ENCODE measurements around the gene PTPRM.

GRCh38 chr18:8124232-8125146 is 557.4 kb downstream of the PTPRM start:
- TF ChIP-seq, protein P1, sequence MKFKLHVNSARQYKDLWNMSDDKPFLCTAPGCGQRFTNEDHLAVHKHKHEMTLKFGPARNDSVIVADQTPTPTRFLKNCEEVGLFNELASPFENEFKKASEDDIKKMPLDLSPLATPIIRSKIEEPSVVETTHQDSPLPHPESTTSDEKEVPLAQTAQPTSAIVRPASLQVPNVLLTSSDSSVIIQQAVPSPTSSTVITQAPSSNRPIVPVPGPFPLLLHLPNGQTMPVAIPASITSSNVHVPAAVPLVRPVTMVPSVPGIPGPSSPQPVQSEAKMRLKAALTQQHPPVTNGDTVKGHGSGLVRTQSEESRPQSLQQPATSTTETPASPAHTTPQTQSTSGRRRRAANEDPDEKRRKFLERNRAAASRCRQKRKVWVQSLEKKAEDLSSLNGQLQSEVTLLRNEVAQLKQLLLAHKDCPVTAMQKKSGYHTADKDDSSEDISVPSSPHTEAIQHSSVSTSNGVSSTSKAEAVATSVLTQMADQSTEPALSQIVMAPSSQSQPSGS (IDR thresholded peaks at IDR 0.05; ENCODE audit: low read length): no peak
- TF ChIP-seq HDAC6 (IDR thresholded peaks at IDR 0.05; ENCODE audit: low read depth, low read length): no peak
- TF ChIP-seq CTCF (IDR thresholded peaks at IDR 0.05; ENCODE audit: control extremely low read depth in 1 of 3, insufficient read depth in 1 of 3, low read depth in 1 of 3, low read length in 3 of 3): no peak
- no peak for TF ChIP-seq POLR2A (IDR thresholded peaks at IDR 0.05; ENCODE audit: control extremely low read depth in 1 of 2, low read depth in 2 of 2, low read length in 2 of 2)
- no peak for TF ChIP-seq GABPA (IDR thresholded peaks at IDR 0.05; ENCODE audit: borderline replicate concordance, insufficient read depth, low read length)
- no peak for TF ChIP-seq NRF1 (IDR thresholded peaks at IDR 0.05; ENCODE audit: low read depth, low read length)
- TF ChIP-seq EZH2 (IDR thresholded peaks at IDR 0.05; ENCODE audit: low read depth, low read length, severe bottlenecking): no peak
- TF ChIP-seq RAD21 (IDR thresholded peaks at IDR 0.05 in 1 of 2, conservative IDR thresholded peaks at IDR 0.05 in 1 of 2; ENCODE audit: low read depth in 2 of 2, low read length in 2 of 2): no peak
- TF ChIP-seq, protein P2, sequence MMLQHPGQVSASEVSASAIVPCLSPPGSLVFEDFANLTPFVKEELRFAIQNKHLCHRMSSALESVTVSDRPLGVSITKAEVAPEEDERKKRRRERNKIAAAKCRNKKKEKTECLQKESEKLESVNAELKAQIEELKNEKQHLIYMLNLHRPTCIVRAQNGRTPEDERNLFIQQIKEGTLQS (IDR thresholded peaks at IDR 0.05; ENCODE audit: insufficient read depth, low read depth, low read length): no peak
- TF ChIP-seq FOSL1 (IDR thresholded peaks at IDR 0.05; ENCODE audit: insufficient read depth, low read depth, low read length): no peak
- no peak for TF ChIP-seq TCF12 (IDR thresholded peaks at IDR 0.05; ENCODE audit: low read depth, low read length)
- TF ChIP-seq GTF2F1 (IDR thresholded peaks at IDR 0.05; ENCODE audit: borderline replicate concordance, low read depth, low read length): no peak
